ENCODE results near the gene RAET1G. TPM values are rescaled to one million over a fixed set of nuclear protein-coding genes. Genes with fewer than 3 reads are reported as not detected.

The RAET1G gene
- total and polyA plus RNA-seq, 9 of the 15 experiments (the other 6 are each of a cell fraction or from before 2014, with no cell fraction given), result 0.11 TPM; not detected in 8

DNA sequence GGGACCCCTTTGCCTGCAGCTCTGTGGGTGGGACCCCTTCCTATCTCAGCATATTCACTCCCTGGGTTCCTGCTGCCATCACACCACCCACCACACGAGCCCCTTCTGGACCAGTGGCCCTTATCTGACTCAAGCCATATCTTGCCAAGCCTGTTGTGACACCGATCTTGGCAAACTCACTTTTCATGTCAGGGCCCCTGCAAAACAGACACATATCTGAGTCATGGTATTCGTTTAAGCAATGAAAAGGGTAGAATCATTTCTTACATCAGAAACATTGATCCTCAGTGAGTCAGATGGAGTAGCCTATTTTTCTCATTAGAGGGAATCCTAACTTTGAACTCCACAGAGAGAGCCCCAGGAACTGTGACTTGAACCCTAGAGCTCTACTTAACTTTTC lies 35.6 kb downstream of the RAET1G start:
- H3K4me3 ChIP-seq, result no peak overlapping the region
- in situ Hi-C loops (cut with MboI), result no loop called here
- FAIRE-seq, result no peak

More for the DNA sequence above, 35.6 kb downstream of the RAET1G start:
- BruUV-seq (replicated peaks), result no TSS peak
- Histone ChIP-seq H3K9me1 (ENCODE audit: control insufficient read depth, insufficient read depth, low read length) (no peaks in the 10 kb centered on the region), H3K36me3 (ENCODE audit: control insufficient read depth, insufficient read depth, low read length) (no peaks in the 10 kb centered on the region), H3K4me1 (replicated peaks in 1 of 2; ENCODE audit: control insufficient read depth in 2 of 2, insufficient read depth in 2 of 2, low read length in 2 of 2) (no peaks in the 10 kb centered on the region), H4K20me1 (replicated peaks; ENCODE audit: control insufficient read depth, insufficient read depth, low read length) (no peaks in the 10 kb centered on the region), H3K4me2 (ENCODE audit: insufficient read depth, low read length) (no peak overlapping the region), H3K9me3 (replicated peaks; ENCODE audit: control insufficient read depth, insufficient read depth, low read depth, low read length) (no peaks in the 10 kb centered on the region), H2AFZ (ENCODE audit: low read depth, low read length) (no peak overlapping the region), H3K27ac (ENCODE audit: extremely low read depth, low read depth, low read length) (no peak overlapping the region), H3K9ac (ENCODE audit: insufficient read depth in 1 of 2, low read depth in 2 of 2, low read length in 2 of 2) (no peak overlapping the region), H3K79me2 (ENCODE audit: control insufficient read depth, insufficient read depth, low read length) (no peaks in the 10 kb centered on the region), H3K27me3 (ENCODE audit: control insufficient read depth in 2 of 2, insufficient read depth in 2 of 2, low read length in 2 of 2) (peaks cover 47 to 55% of the 10 kb centered on the region in 2 experiments; a peak in 4 of 5 replicates)
- CTCF ChIA-PET (ENCODE audit: low intra/inter-chr PET ratio), result no interaction called here
- TF ChIP-seq ZC3H8 (IDR thresholded peaks at IDR 0.05) (no peak), ZNF184 (CRISPR knock-in tag; IDR thresholded peaks at IDR 0.05) (no peak), ZNF12 (CRISPR knock-in tag; IDR thresholded peaks at IDR 0.05) (no peak), TEAD1 (CRISPR knock-in tag; IDR thresholded peaks at IDR 0.05) (no peak), KDM2B (CRISPR knock-in tag; IDR thresholded peaks at IDR 0.05) (no peak), HNRNPL (IDR thresholded peaks at IDR 0.05; ENCODE audit: low read depth, low read length) (no peak), ZNF707 (CRISPR knock-in tag; conservative IDR thresholded peaks at IDR 0.05) (no peak), CTBP1 (IDR thresholded peaks at IDR 0.05; ENCODE audit: borderline replicate concordance) (no peak), ZNF324 (CRISPR knock-in tag; IDR thresholded peaks at IDR 0.05) (no peak), XRCC3 (IDR thresholded peaks at IDR 0.05) (no peak)
- TF ChIP-seq, protein P1, sequence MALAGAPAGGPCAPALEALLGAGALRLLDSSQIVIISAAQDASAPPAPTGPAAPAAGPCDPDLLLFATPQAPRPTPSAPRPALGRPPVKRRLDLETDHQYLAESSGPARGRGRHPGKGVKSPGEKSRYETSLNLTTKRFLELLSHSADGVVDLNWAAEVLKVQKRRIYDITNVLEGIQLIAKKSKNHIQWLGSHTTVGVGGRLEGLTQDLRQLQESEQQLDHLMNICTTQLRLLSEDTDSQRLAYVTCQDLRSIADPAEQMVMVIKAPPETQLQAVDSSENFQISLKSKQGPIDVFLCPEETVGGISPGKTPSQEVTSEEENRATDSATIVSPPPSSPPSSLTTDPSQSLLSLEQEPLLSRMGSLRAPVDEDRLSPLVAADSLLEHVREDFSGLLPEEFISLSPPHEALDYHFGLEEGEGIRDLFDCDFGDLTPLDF (CRISPR knock-in tag; IDR thresholded peaks at IDR 0.05), result no peak
- WGBS (ENCODE audit: insufficient coverage, low coverage, missing lambda C conversion rate), result 0% methylated on average over 3 of the region's 3 CpGs
- intact Hi-C loops (cut with micrococcal nuclease), result no loop called here
- DNase-seq (ENCODE audit: extremely low read depth in 1 of 4, low spot score in 3 of 4) (no peak), ATAC-seq (no peak)
- POLR2A ChIA-PET, result interaction anchor here (1.7 kb wide), 1 partner anchor 12 kb away, joined by 6 read pairs; no protein-coding TSS in a partner anchor
